ENCODE data around the gene SGSM2.

Gene SGSM2

GRCh38 chr17:2392252-2393173 lies 55.2 kb downstream of the SGSM2 start:
- H3K36me3 Mint-ChIP-seq (ENCODE audit: low read depth) = peaks cover 16% of the 10 kb centered on the region
- DNase-seq (ENCODE audit: low spot score) = peak; percentile 98
- no peaks in the 10 kb centered on the region for H3K27me3 Mint-ChIP-seq (ENCODE audit: low read depth)
- H3K27ac Mint-ChIP-seq = peak overlapping the region; percentile 98
- peaks cover 39% of the 10 kb centered on the region for H3K4me1 Mint-ChIP-seq (ENCODE audit: low read depth)
- peak overlapping the region; percentile 99 for H3K4me3 Mint-ChIP-seq
- H3K9me3 Mint-ChIP-seq = no peaks in the 10 kb centered on the region

GRCh38 chr17:2393174-2393953 lies 56.1 kb downstream of the SGSM2 start:
- H3K9me3 Mint-ChIP-seq = no peaks in the 10 kb centered on the region
- peak overlapping the region; percentile 97 for H3K27ac Mint-ChIP-seq
- H3K4me3 Mint-ChIP-seq = peak overlapping the region; percentile 88
- no peaks in the 10 kb centered on the region for H3K27me3 Mint-ChIP-seq (ENCODE audit: low read depth)
- DNase-seq (ENCODE audit: low spot score) = peak; percentile 88
- H3K4me1 Mint-ChIP-seq (ENCODE audit: low read depth) = peaks cover 45% of the 10 kb centered on the region
- peaks cover 12% of the 10 kb centered on the region for H3K36me3 Mint-ChIP-seq (ENCODE audit: low read depth)

DNA sequence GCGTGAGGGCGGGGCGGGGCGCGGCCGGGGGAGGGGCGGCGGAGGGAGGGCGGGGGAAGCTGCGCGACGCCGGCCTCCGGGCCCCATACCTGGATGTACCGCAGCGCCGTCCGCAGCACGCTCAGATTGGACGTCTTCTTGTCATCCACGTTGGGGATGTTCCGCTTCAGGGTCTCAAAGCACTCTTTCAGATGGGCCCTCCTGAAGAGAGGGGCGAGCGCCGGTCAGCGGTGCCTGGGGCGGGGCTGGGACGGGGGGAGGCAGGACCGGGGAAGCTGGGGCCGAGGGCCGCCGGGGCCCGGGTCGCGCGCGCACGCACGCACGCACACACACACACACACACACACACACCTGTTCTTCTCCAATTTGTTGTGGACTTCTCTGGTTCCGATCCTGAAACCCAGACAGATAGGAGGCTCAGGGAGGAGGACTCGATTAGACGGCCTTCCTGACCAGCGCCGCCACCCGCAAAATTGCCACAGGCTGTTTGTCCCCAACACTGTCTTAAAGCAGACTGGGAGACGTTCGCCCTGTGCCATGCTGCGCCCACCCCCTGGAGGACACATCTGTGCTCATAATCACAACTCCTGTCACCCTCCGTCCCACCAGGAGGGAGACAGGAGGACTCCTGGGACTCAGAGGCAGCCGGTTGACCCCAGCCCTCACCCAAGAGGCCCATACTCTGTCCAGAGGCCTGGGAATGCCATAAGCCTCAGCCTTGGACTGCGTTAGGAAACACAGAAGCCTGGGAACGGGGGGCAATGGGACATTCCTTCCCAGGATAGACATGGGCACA lies 56.9 kb downstream of the SGSM2 start:
- Mint-ChIP-seq H3K27me3 (ENCODE audit: low read depth) (no peaks in the 10 kb centered on the region), H3K4me3 (peak overlapping the region; percentile 84), H3K36me3 (ENCODE audit: low read depth) (peaks cover 6% of the 10 kb centered on the region), H3K27ac (peak overlapping the region; percentile 83), H3K4me1 (ENCODE audit: low read depth) (peaks cover 45% of the 10 kb centered on the region), H3K9me3 (no peaks in the 10 kb centered on the region)
- no peak for DNase-seq (ENCODE audit: low spot score)

- Mint-ChIP-seq H3K9me3 (no peaks in the 10 kb centered on the region), H3K27me3 (ENCODE audit: low read depth) (no peaks in the 10 kb centered on the region), H3K36me3 (ENCODE audit: low read depth) (peaks cover 6% of the 10 kb centered on the region), H3K4me1 (ENCODE audit: low read depth) (peaks cover 45% of the 10 kb centered on the region), H3K27ac (no peak overlapping the region), H3K4me3 (peak overlapping the region; percentile 32)
- no peak for DNase-seq (ENCODE audit: low spot score)
These were observed 57.5 kb downstream of the SGSM2 start for GRCh38 chr17:2394775-2395201.

DNA sequence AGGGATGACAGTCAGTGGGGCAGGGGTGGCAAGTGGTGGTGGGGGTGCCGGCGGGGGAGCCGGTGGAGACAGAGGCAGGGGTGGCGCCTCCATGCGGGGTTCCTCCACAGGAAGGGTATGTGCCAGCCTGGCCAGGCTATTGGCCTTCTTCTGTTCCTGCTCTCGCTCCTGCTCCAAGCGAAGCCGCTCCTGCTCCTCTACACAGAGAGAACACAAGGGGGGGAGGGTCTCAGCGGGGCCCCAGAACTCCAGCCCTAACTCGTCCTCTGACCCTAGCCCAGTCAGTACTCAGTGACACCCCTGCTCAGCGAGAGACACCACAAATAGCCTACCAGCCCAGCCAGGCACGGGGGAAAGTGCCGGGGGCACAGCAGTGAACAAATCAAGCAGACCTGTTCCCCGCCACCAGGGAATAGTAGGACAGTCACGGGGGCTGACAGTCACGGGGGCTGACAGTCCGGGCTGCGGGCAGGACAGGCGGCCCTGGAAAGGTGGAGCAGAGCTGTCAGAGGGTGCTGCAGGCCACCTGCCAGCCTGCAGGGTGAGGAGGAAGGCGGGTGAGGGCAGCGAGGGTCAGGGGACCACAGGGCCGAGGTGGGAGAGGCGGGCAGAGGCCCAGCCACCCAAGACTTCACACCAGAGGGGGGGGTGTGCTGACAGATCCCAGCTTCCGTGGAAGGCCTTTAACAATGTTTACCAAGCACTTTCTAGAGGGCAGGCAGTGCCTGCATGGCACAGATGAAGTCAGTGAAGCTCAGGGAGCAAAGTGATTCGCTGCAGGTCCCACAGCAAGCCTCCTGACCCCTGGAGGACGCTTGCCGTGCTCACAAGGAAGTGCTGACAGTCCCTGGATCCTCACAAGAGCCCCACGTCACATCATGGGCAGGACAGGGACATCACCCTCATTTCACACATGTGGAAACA lies 58.2 kb downstream of the SGSM2 start:
- Mint-ChIP-seq H3K4me3 (peak overlapping the region; percentile 77), H3K27ac (peak overlapping the region; percentile 88), H3K4me1 (ENCODE audit: low read depth) (peaks cover 44% of the 10 kb centered on the region), H3K9me3 (no peaks in the 10 kb centered on the region), H3K27me3 (ENCODE audit: low read depth) (no peaks in the 10 kb centered on the region), H3K36me3 (ENCODE audit: low read depth) (peaks cover 6% of the 10 kb centered on the region)
- no peak for DNase-seq (ENCODE audit: low spot score)

DNA sequence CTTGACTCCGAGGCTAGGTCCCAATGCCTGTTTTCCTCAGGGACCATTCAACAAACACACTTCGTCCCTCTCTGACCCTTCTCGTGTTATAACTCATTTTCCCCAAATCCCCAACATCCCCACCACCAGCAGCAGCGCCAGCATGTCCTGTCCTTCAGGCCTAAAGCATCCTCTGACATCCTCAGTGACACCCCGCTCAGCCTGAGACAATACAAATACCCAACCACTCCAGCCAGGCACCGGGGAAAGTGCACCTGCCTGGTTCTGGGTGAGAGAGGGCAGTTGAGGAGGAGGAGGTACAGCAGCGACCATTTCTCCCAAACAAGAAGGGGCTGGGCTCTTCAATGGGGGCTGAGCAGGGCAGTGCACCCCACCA lies 58.9 kb downstream of the SGSM2 start:
- peaks cover 6% of the 10 kb centered on the region for H3K36me3 Mint-ChIP-seq (ENCODE audit: low read depth)
- H3K27ac Mint-ChIP-seq = peak overlapping the region; percentile 88
- H3K4me3 Mint-ChIP-seq = peak overlapping the region; percentile 77
- peaks cover 43% of the 10 kb centered on the region for H3K4me1 Mint-ChIP-seq (ENCODE audit: low read depth)
- no peak for DNase-seq (ENCODE audit: low spot score)
- H3K27me3 Mint-ChIP-seq (ENCODE audit: low read depth) = no peaks in the 10 kb centered on the region
- H3K9me3 Mint-ChIP-seq = no peaks in the 10 kb centered on the region

DNA sequence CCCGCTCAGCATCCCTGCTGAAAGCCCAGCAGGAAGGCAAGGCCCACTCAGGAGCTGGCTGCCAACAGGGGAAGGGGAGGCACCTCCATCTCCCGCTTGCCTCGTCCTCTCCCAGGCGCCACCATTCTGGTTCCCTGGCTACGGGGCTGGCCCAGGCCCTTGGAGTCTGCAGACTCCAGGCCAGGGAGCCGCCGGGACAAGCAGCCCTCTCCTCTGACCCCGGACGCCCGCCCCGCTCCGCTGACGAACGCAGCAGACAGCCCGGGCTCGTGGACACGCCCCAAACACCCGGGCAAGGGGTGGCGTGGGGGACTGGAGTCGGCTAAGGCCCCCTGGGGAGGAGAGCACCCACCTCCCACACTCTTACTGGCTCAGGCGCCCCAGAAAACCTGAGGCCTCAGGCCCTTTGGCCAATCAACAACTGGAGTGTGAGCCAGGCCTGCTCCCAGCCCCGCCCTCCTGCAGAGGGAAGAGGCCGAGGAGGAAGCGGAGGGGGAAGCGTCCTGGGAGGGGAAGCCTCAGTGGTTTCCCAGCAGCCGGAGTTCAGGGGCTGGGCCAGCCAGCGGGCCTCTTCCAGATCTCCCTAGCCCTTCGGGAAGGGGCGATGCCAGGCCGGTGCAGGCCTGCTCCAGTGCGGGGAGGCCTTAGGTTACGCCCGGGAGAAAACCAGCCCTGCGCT lies 59.4 kb downstream of the SGSM2 start:
- Mint-ChIP-seq H3K27me3 (ENCODE audit: low read depth) (no peaks in the 10 kb centered on the region), H3K4me1 (ENCODE audit: low read depth) (peaks cover 44% of the 10 kb centered on the region)

GRCh38 chr17:2397247-2398171 lies 60.2 kb downstream of the SGSM2 start:
- Mint-ChIP-seq H3K36me3 (ENCODE audit: low read depth) (no peaks in the 10 kb centered on the region), H3K4me1 (ENCODE audit: low read depth) (peaks cover 42% of the 10 kb centered on the region), H3K27ac (peak overlapping the region; percentile 83), H3K4me3 (peak overlapping the region; percentile 65), H3K9me3 (no peaks in the 10 kb centered on the region), H3K27me3 (ENCODE audit: low read depth) (no peaks in the 10 kb centered on the region)
- no peak for DNase-seq (ENCODE audit: low spot score)

More for the DNA sequence above, 59.4 kb downstream of the SGSM2 start:
- Mint-ChIP-seq H3K9me3 (no peaks in the 10 kb centered on the region), H3K36me3 (ENCODE audit: low read depth) (peaks cover 6% of the 10 kb centered on the region), H3K4me3 (peak overlapping the region; percentile 77), H3K27ac (peak overlapping the region; percentile 88)
- peak; percentile 77 for DNase-seq (ENCODE audit: low spot score)

DNA sequence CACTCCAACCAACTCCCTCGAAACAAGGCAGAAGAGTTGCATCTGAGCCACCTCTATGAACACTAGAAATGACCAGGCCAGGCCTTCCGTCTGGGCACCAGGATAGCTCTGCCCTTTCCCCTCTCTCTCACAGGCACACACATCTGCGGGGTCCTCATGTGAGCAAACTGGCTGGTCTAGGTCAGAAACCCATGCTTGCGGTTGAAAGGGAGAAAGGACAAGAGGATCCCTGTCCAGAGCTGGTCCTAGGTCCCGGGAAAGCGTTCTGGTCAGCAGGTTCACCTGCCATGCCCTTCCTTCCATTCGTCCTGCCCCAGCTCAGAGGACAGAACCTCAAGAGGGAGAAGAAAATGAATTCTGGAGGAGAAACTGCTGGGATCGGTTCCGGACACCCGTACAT lies 60.9 kb downstream of the SGSM2 start:
- Mint-ChIP-seq H3K4me3 (peak overlapping the region; percentile 65), H3K36me3 (ENCODE audit: low read depth) (no peaks in the 10 kb centered on the region), H3K27me3 (ENCODE audit: low read depth) (no peaks in the 10 kb centered on the region)

DNA sequence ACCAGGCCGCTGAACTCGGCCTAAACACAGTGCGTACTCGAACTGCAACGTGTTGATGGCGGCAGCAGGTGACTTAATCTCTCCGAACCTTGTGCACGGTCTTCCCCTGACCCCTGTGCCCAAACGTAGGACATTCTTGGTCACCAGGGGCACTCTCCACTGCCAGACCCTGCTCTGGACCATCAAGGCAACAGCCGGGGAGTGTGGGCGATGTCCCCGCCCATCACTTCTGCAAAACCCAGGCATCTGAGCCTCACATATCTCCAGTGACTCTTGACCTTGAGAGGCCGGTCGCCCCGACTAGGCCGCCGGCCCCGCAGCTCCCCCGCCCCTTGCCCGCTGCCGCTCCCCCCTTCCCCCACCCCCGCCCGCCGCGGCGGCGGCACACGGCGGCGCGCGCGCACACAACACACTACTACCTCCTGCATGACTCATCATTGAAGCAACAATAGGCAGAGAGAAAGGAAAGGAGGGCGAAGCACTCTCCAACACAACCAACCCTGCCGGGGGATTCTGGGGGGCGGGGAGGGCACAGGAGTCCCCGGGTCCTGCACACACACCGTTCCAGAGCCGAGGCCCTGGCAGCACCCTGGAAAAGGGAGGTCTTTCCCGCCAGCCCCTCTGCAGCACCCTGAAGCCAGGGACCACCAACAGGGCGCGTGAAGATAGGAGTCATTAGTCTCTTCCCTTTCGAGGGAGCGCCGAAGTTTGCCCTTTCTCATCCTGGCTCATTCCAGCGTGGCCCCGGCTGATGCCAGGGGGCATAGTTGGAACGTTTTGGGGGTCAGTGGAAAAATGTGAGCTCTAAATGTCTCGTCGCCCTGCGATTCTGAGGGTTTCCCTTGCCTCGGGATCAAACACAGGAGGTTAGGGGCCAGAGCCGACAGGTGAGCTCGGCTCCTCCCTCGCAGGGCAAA lies 61.6 kb downstream of the SGSM2 start:
- Mint-ChIP-seq H3K27ac (peak overlapping the region; percentile 100), H3K4me3 (peak overlapping the region; percentile 92), H3K27me3 (ENCODE audit: low read depth) (no peaks in the 10 kb centered on the region), H3K9me3 (no peaks in the 10 kb centered on the region), H3K4me1 (ENCODE audit: low read depth) (peaks cover 45% of the 10 kb centered on the region), H3K36me3 (ENCODE audit: low read depth) (no peaks in the 10 kb centered on the region)
- DNase-seq (ENCODE audit: low spot score) = peak; percentile 49

More for the DNA sequence above, 60.9 kb downstream of the SGSM2 start:
- DNase-seq (ENCODE audit: low spot score) = no peak
- Mint-ChIP-seq H3K9me3 (no peaks in the 10 kb centered on the region), H3K27ac (peak overlapping the region; percentile 83), H3K4me1 (ENCODE audit: low read depth) (peaks cover 45% of the 10 kb centered on the region)
